ENCODE results near the gene PROSER3. TPM values are rescaled to one million over a fixed set of nuclear protein-coding genes. Genes with fewer than 3 reads are reported as not detected.

PROSER3 gene
- total and polyA plus RNA-seq, 2 of the 4 experiments (the other 2 are of a cell fraction), result 5.4 to 21.8 TPM

DNA sequence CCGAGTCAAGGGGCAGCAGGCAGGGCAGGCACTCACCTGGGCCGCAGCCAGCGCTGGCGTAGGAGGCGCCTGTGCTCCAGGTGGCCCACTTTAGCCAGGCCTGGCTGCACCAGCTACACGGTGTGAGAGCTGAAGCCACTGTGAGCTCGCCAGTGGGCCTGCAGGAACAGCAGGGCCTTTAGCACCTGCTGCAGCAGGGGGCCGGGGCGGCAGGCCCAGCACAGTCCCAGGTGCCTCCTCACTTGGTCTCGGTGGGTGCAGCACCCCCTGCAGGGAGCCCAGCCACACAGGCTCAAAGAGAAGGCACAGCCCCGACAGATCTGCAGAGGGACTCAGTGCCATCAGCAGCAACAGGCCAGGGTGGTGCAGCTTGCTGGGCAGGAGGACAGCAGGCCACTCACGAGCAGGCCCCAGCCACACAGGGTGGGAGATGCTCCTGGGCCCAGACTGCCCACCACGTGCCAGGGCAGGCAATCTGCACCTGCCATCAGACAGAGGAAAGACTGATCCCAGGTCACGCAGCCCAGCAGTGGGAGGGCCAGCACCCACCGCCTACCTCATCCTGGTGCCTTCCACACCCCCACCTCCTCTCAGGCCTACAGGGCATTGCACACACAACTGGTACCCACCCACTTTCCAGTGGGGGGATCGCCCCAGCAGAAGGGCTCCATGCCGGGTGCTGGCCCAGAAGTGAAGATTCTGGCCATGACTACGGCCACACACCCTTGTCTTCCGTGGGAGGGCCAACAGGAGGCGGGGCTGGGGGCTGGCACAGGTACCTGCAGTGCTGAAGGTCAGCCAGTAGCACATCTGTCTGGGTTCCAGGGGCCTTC is 33.2 kb downstream of the PROSER3 start:
- no peak overlapping the region for H2BK5ac ChIP-seq (ENCODE audit: low read depth, low read length, poor library complexity, severe bottlenecking)
- DNase-seq, result no peak

More for the DNA sequence above, 33.2 kb downstream of the PROSER3 start:
- Histone ChIP-seq H4K5ac (ENCODE audit: low read depth, low read length) (no peak overlapping the region), H3K36me3 (ENCODE audit: control insufficient read depth, insufficient read depth, low read length) (no peaks in the 10 kb centered on the region), H3K79me1 (ENCODE audit: low read depth in 1 of 2, low read length in 2 of 2) (no peaks in the 10 kb centered on the region), H3K18ac (ENCODE audit: low read depth, low read length) (no peak overlapping the region), H3K27me3 (ENCODE audit: control insufficient read depth, insufficient read depth, low read length) (peaks cover 7% of the 10 kb centered on the region; the same call in 1 of the 2 replicates), H3K23ac (ENCODE audit: low read depth, low read length) (no peak overlapping the region), H2BK15ac (ENCODE audit: low read depth, low read length) (no peak overlapping the region), H2AFZ (replicated peaks; ENCODE audit: low read length, poor library complexity) (peak overlapping the region; percentile 32), H3K9me3 (ENCODE audit: control insufficient read depth, insufficient read depth, low read length) (no peaks in the 10 kb centered on the region), H2BK120ac (ENCODE audit: low read depth, low read length) (no peak overlapping the region), H3K4ac (ENCODE audit: low read depth, low read length) (no peak overlapping the region), H3K9ac (ENCODE audit: low read depth, low read length) (no peak overlapping the region), H3K9me1 (ENCODE audit: insufficient read depth, low read length) (no peaks in the 10 kb centered on the region), H2BK20ac (ENCODE audit: low read depth, low read length) (no peak overlapping the region), H4K8ac (ENCODE audit: low read depth in 2 of 2, low read length in 2 of 2) (no peak overlapping the region), H2AK9ac (replicated peaks; ENCODE audit: low read depth, low read length, poor library complexity) (no peak overlapping the region), H4K91ac (ENCODE audit: insufficient read depth, low read depth, low read length) (no peak overlapping the region), H3K27ac (ENCODE audit: insufficient read depth, low read length) (no peak overlapping the region), H2AK5ac (ENCODE audit: low read depth, low read length) (no peak overlapping the region), H3K4me3 (ENCODE audit: insufficient read depth, low read depth, low read length) (no peak overlapping the region), H3K4me1 (ENCODE audit: control insufficient read depth, insufficient read depth, low read length) (no peaks in the 10 kb centered on the region), H3K56ac (ENCODE audit: extremely low read depth, insufficient read depth, low read length) (no peak overlapping the region), H3K4me2 (ENCODE audit: low read depth, low read length) (no peak overlapping the region), H4K20me1 (ENCODE audit: insufficient read depth, low read length) (no peaks in the 10 kb centered on the region), H3K14ac (replicated peaks; ENCODE audit: low read depth, low read length) (no peak overlapping the region)
- CTCF ChIA-PET, result no interaction called here
- in situ Hi-C loops (cut with MboI; ENCODE audit: low sequenced_read_pairs), result no loop called here
- POLR2A ChIA-PET (ENCODE audit: unreplicated experiment), result no interaction called here
- TF ChIP-seq, protein P1, sequence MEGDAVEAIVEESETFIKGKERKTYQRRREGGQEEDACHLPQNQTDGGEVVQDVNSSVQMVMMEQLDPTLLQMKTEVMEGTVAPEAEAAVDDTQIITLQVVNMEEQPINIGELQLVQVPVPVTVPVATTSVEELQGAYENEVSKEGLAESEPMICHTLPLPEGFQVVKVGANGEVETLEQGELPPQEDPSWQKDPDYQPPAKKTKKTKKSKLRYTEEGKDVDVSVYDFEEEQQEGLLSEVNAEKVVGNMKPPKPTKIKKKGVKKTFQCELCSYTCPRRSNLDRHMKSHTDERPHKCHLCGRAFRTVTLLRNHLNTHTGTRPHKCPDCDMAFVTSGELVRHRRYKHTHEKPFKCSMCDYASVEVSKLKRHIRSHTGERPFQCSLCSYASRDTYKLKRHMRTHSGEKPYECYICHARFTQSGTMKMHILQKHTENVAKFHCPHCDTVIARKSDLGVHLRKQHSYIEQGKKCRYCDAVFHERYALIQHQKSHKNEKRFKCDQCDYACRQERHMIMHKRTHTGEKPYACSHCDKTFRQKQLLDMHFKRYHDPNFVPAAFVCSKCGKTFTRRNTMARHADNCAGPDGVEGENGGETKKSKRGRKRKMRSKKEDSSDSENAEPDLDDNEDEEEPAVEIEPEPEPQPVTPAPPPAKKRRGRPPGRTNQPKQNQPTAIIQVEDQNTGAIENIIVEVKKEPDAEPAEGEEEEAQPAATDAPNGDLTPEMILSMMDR (conservative IDR thresholded peaks at IDR 0.05; ENCODE audit: low read depth, low read length), result 0 out of 2 replicates have a peak, but pooled peaks have one; percentile 7
- TF ChIP-seq, protein P2, sequence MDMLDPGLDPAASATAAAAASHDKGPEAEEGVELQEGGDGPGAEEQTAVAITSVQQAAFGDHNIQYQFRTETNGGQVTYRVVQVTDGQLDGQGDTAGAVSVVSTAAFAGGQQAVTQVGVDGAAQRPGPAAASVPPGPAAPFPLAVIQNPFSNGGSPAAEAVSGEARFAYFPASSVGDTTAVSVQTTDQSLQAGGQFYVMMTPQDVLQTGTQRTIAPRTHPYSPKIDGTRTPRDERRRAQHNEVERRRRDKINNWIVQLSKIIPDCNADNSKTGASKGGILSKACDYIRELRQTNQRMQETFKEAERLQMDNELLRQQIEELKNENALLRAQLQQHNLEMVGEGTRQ (IDR thresholded peaks at IDR 0.05; ENCODE audit: low read depth, low read length), result no peak
- ATAC-seq (ENCODE audit: low read depth), result no peak
- BruUV-seq (replicated peaks), result no TSS peak
- dilution Hi-C loops (cut with HindIII; ENCODE audit: low sequenced_read_pairs, unreplicated experiment), result no loop called here
- intact Hi-C loops (cut with micrococcal nuclease), result no loop called here
- 46% methylated on average over 7 of the region's 20 CpGs; no CpG with 5 or more reads in 1 of the 2 experiments for WGBS, 2 experiments (ENCODE audit: extremely low coverage in 2 of 2, insufficient read length in 1 of 2)

Data from IMR-90 (cell line).